OCI-LY7 (cell line): ENCODE measurements around the gene CASZ1. TPM values are rescaled to one million over a fixed set of nuclear protein-coding genes. Genes with fewer than 3 reads are reported as not detected.

Source experiments
- BruUV-seq: library from RNA; stranded (reverse); fragments of 400-500 nt; replicated peaks from 2 replicates; lab custom pipeline; 2021; lab: Mats Ljungman, UMichigan
- CTCF ChIA-PET: fragments of 300-600 bp; sonication (Branson Sonifier 250); formaldehyde crosslinking; loops from one replicate; lab custom pipeline; 2022; ENCODE audit warnings: antibody characterized with exemption; ENCODE audit not compliant: unreplicated experiment; lab: Charles Lee
- POLR2A ChIA-PET: fragments of 300-600 bp; sonication (Branson Sonifier 250); formaldehyde crosslinking; loops from one replicate; lab custom pipeline; 2022; ENCODE audit warnings: antibody characterized with exemption; lab: Charles Lee
- DNase-seq: peaks from one replicate; pipeline ENCODE4 v3.0.0-alpha.2; 2015; ENCODE audit warnings: low spot score
- H2AFZ ChIP-seq: fragments of 200-600 bp; sonication (generic), shearing (Covaris generic); 2 replicates; pipeline ENCODE4 v1.6.1; 2014; ENCODE audit warnings: mild to moderate bottlenecking, antibody characterized with exemption, low read length, moderate library complexity
- H3K27ac ChIP-seq: fragments of 200-600 bp; sonication (generic); 2 replicates; pipeline ENCODE4 v1.5.1; 2014; ENCODE audit warnings: mixed run types, low read depth, mild to moderate bottlenecking, moderate library complexity, low read length, inconsistent platforms; ENCODE audit not compliant: poor library complexity, severe bottlenecking
- H3K36me3 ChIP-seq: fragments of 200-600 bp; sonication (generic); 2 replicates; pipeline ENCODE4 v1.6.1; 2014; ENCODE audit warnings: mild to moderate bottlenecking, antibody characterized with exemption, low read length, moderate library complexity, mixed read lengths; ENCODE audit not compliant: insufficient read depth
- H3K4me1 ChIP-seq: fragments of 200-600 bp; sonication (generic); 2 replicates; pipeline ENCODE4 v1.5.1; 2014; ENCODE audit warnings: mild to moderate bottlenecking, low read length; ENCODE audit not compliant: insufficient read depth, poor library complexity, severe bottlenecking
- H3K4me2 ChIP-seq: fragments of 200-600 bp; sonication (generic); 2 replicates; pipeline ENCODE4 v1.6.1; 2014; ENCODE audit warnings: mild to moderate bottlenecking, low read length
- H3K4me3 ChIP-seq: fragments of 200-600 bp; sonication (generic); 2 replicates; pipeline ENCODE4 v1.5.1; 2014; ENCODE audit warnings: mild to moderate bottlenecking, low read depth, low read length; ENCODE audit not compliant: poor library complexity, severe bottlenecking
- H3K79me2 ChIP-seq: fragments of 200-600 bp; sonication (generic); 2 replicates; pipeline ENCODE4 v1.6.1; 2016; ENCODE audit warnings: low read depth, mild to moderate bottlenecking, low read length, moderate library complexity, mixed read lengths; ENCODE audit not compliant: insufficient read depth
- H3K9me2 ChIP-seq: fragments of 200-600 bp; sonication (generic); 2 replicates; pipeline ENCODE4 v1.6.1; 2016; ENCODE audit warnings: mild to moderate bottlenecking, low read length, mixed read lengths; ENCODE audit not compliant: insufficient read depth
- H3K9me3 ChIP-seq: fragments of 200-600 bp; sonication (generic); 2 replicates; pipeline ENCODE4 v1.6.1; 2014; ENCODE audit warnings: mild to moderate bottlenecking, mixed run types, low read length, mixed read lengths
- H4K20me1 ChIP-seq: fragments of 200-600 bp; sonication (generic); 2 replicates; pipeline ENCODE4 v1.6.1; 2014; ENCODE audit warnings: mild to moderate bottlenecking, antibody characterized with exemption, low read length, moderate library complexity, mixed read lengths; ENCODE audit not compliant: insufficient read depth
- CTCF ChIP-seq: fragments of 200-600 bp; sonication (generic); conservative IDR thresholded peaks from 2 replicates; pipeline ENCODE4 v1.5.1; 2014; ENCODE audit warnings: mild to moderate bottlenecking, antibody characterized with exemption, low read length, moderate library complexity, mixed read lengths
- EZH2phosphoT487 ChIP-seq: fragments of 200-600 bp; sonication (generic); IDR thresholded peaks from 2 replicates; pipeline ENCODE4 v1.6.1; 2018; ENCODE audit warnings: low read depth, borderline replicate concordance, mild to moderate bottlenecking, mixed run types, antibody characterized with exemption, low read length, moderate library complexity, mixed read lengths
- intact Hi-C: fragments of 100-400 bp; cut with micrococcal nuclease; formaldehyde crosslinking; loops from one replicate; pipeline ENCODE4 v1.10.0; 2022; ENCODE audit not compliant: unreplicated experiment
- total RNA-seq, 2 experiments: library from RNA; depleted of rRNA in 1 of 2; stranded (reverse); fragments of >200 nt in 1 of 2; shearing (Covaris generic) in 1 of 2; gene quantifications; 2 replicates each; pipeline ENCODE4 v1.2.3, GENCODE V29; 2014 to 2022

The CASZ1 gene
- total RNA-seq, 2 experiments from 2014 or later: 3.3 to 3.9 TPM

GRCh38 chr1:10635992-10636391, 160.5 kb downstream of the CASZ1 start:
- Histone ChIP-seq H3K4me1 (no peaks in the 10 kb centered on the region), H3K9me3 (no peaks in the 10 kb centered on the region), H3K4me3 (no peak overlapping the region), H4K20me1 (no peaks in the 10 kb centered on the region), H3K79me2 (no peaks in the 10 kb centered on the region), H3K36me3 (no peaks in the 10 kb centered on the region), H3K4me2 (no peak overlapping the region), H2AFZ (no peak overlapping the region), H3K9me2 (no peaks in the 10 kb centered on the region), H3K27ac (no peak overlapping the region)
- intact Hi-C loops: no loop called here
- TF ChIP-seq CTCF (no peak), EZH2phosphoT487 (no peak)
- no TSS peak for BruUV-seq
- ChIA-PET POLR2A (interaction anchor here (0.7 kb wide), 1 partner anchor 142 kb away, joined by 3 read pairs; no protein-coding TSS in a partner anchor), CTCF (no interaction called here)
- no peak for DNase-seq

GRCh38 chr1:10635085-10635896, 161.2 kb downstream of the CASZ1 start:
- Histone ChIP-seq H3K4me2 (no peak overlapping the region), H3K9me3 (no peaks in the 10 kb centered on the region), H3K36me3 (no peaks in the 10 kb centered on the region), H3K4me1 (no peaks in the 10 kb centered on the region), H3K79me2 (no peaks in the 10 kb centered on the region), H3K27ac (no peak overlapping the region), H3K9me2 (no peaks in the 10 kb centered on the region), H4K20me1 (no peaks in the 10 kb centered on the region), H3K4me3 (no peak overlapping the region), H2AFZ (no peak overlapping the region)
- ChIA-PET POLR2A (no interaction called here), CTCF (no interaction called here)
- no peak for DNase-seq
- no TSS peak for BruUV-seq
- intact Hi-C loops: no loop called here
- no peak for TF ChIP-seq CTCF

GRCh38 chr1:10634428-10635084, 161.9 kb downstream of the CASZ1 start:
- Histone ChIP-seq H4K20me1 (no peaks in the 10 kb centered on the region), H3K36me3 (no peaks in the 10 kb centered on the region), H3K4me3 (no peak overlapping the region), H2AFZ (no peak overlapping the region), H3K9me3 (no peaks in the 10 kb centered on the region), H3K4me1 (no peaks in the 10 kb centered on the region), H3K9me2 (no peaks in the 10 kb centered on the region), H3K79me2 (no peaks in the 10 kb centered on the region), H3K4me2 (no peak overlapping the region), H3K27ac (no peak overlapping the region)
- intact Hi-C loops: no loop called here
- ChIA-PET CTCF (no interaction called here), POLR2A (no interaction called here)
- no peak for TF ChIP-seq CTCF
- TF ChIP-seq EZH2phosphoT487: no peak
- no TSS peak for BruUV-seq
- DNase-seq: no peak
